Smooth muscle cell (in vitro differentiated cells): ENCODE results near the gene LITAF. TPM values are rescaled to one million over a fixed set of nuclear protein-coding genes. Genes with fewer than 3 reads are reported as not detected.
A peak's percentile ranks its signal among the peaks of the same experiment; 100 is the strongest.

Experiments
- DNase-seq: peaks from one replicate; lab custom pipeline; 2025; ENCODE audit not compliant: unreplicated experiment; lab: John Stamatoyannopoulos, UW
- H2AFZ ChIP-seq: fragments of 200-600 bp; sonication (generic); 2 replicates; pipeline ENCODE4 v1.6.0; 2016; ENCODE audit warnings: antibody characterized with exemption, low read depth, mild to moderate bottlenecking
- H3F3A ChIP-seq: fragments of 200-600 bp; sonication (generic); 2 replicates; pipeline ENCODE4 v1.6.0; 2017; ENCODE audit warnings: antibody characterized with exemption, low read depth
- H3K27ac ChIP-seq: fragments of 200-600 bp; sonication (generic); 2 replicates; pipeline ENCODE4 v1.5.1; 2016; ENCODE audit warnings: low read depth, mild to moderate bottlenecking
- H3K27me3 ChIP-seq: fragments of 200-600 bp; sonication (generic); 2 replicates; pipeline ENCODE4 v1.6.1; 2016; ENCODE audit warnings: low read depth, mild to moderate bottlenecking
- H3K36me3 ChIP-seq: fragments of 200-600 bp; sonication (generic); 2 replicates; pipeline ENCODE4 v1.5.1; 2016; ENCODE audit warnings: low read depth
- H3K4me1 ChIP-seq: fragments of 200-600 bp; sonication (generic); 2 replicates; pipeline ENCODE4 v1.5.1; 2016; ENCODE audit warnings: low read depth
- H3K4me2 ChIP-seq: fragments of 200-600 bp; sonication (generic); 2 replicates; pipeline ENCODE4 v1.6.0; 2016; ENCODE audit warnings: mild to moderate bottlenecking
- H3K4me3 ChIP-seq: fragments of 200-600 bp; sonication (generic); 2 replicates; pipeline ENCODE4 v1.5.1; 2016; ENCODE audit warnings: mild to moderate bottlenecking
- H3K79me2 ChIP-seq: fragments of 200-600 bp; sonication (generic); 2 replicates; pipeline ENCODE4 v1.6.0; 2016; ENCODE audit warnings: low read depth, mild to moderate bottlenecking
- H3K9ac ChIP-seq: fragments of 200-600 bp; sonication (generic); 2 replicates; pipeline ENCODE4 v1.6.0; 2016; ENCODE audit warnings: low read depth
- H3K9me3 ChIP-seq: fragments of 200-600 bp; sonication (generic); replicated peaks from 2 replicates; pipeline ENCODE4 v1.5.1; 2016; ENCODE audit warnings: low read depth
- H4K20me1 ChIP-seq: fragments of 200-600 bp; sonication (generic); 2 replicates; pipeline ENCODE4 v1.6.0; 2016; ENCODE audit warnings: low read depth
- WGBS: methylation state at CpG from one replicate; pipeline ENCODE4 v1.1.7; 2016; ENCODE audit warnings: low lambda C conversion rate; 5-methylcytosine and 5-hydroxymethylcytosine counted together
- polyA plus RNA-seq: library from polyadenylated mRNA; unstranded; fragments of >200 nt; fragmentation: Nextera tagmentation; extraction: Ambion mirVana; gene quantifications from 2 replicates; pipeline ENCODE4 v1.2.1, GENCODE V29; 2016
- total RNA-seq: library from RNA; depleted of rRNA; stranded (reverse); fragments of >200 nt; gene quantifications from 2 replicates; pipeline ENCODE4 v1.2.3, GENCODE V29; 2014
- TF ChIP-seq, protein P1 (sequence below): fragments of 200-600 bp; sonication (generic); IDR thresholded peaks from 2 replicates; pipeline ENCODE4 v1.5.1; 2017; ENCODE audit warnings: borderline replicate concordance, mild to moderate bottlenecking, antibody characterized with exemption; ENCODE audit not compliant: insufficient read depth, poor library complexity, severe bottlenecking

The LITAF gene
- total and polyA plus RNA-seq, 2 experiments from 2014 or later, result 40.4 to 72.6 TPM

DNA sequence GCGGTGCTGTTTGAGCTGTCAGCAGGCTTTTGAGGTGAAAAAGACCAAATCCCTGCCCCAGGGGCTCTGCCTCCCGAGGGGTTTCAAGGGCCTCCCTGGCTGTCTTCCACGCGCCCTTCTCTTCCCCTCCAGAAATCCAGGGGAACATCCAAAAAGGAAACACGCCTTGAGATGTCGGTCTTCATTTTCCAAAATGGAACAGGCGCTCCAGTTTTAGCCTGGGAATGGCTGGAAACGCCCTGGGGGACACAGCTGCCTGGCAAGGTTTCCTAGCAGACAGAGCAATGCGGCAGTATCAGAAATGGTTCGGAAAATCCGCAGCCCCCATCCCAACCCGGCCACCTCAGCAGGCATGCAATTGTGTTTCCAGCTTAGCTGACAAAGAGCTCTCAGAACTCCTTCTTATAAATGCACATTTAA is 16.6 kb upstream of the LITAF start:
- TF ChIP-seq, protein P1, sequence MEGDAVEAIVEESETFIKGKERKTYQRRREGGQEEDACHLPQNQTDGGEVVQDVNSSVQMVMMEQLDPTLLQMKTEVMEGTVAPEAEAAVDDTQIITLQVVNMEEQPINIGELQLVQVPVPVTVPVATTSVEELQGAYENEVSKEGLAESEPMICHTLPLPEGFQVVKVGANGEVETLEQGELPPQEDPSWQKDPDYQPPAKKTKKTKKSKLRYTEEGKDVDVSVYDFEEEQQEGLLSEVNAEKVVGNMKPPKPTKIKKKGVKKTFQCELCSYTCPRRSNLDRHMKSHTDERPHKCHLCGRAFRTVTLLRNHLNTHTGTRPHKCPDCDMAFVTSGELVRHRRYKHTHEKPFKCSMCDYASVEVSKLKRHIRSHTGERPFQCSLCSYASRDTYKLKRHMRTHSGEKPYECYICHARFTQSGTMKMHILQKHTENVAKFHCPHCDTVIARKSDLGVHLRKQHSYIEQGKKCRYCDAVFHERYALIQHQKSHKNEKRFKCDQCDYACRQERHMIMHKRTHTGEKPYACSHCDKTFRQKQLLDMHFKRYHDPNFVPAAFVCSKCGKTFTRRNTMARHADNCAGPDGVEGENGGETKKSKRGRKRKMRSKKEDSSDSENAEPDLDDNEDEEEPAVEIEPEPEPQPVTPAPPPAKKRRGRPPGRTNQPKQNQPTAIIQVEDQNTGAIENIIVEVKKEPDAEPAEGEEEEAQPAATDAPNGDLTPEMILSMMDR, result no peak
- peaks cover under 1% of the 10 kb centered on the region for H3K4me1 ChIP-seq
- DNase-seq, result no peak
- no peaks in the 10 kb centered on the region for H4K20me1 ChIP-seq
- WGBS, result 29% methylated on average over 12 of the region's 12 CpGs
- H3K27ac ChIP-seq, result no peak overlapping the region
- no peaks in the 10 kb centered on the region for H3K27me3 ChIP-seq
- H3K9me3 ChIP-seq, result no peaks in the 10 kb centered on the region
- no peak overlapping the region for H3K4me3 ChIP-seq
- H3K4me2 ChIP-seq, result no peak overlapping the region
- no peaks in the 10 kb centered on the region for H3F3A ChIP-seq
- H3K79me2 ChIP-seq, result no peaks in the 10 kb centered on the region
- peak overlapping the region; percentile 5 for H2AFZ ChIP-seq
- H3K36me3 ChIP-seq, result no peaks in the 10 kb centered on the region
- no peak overlapping the region for H3K9ac ChIP-seq

DNA sequence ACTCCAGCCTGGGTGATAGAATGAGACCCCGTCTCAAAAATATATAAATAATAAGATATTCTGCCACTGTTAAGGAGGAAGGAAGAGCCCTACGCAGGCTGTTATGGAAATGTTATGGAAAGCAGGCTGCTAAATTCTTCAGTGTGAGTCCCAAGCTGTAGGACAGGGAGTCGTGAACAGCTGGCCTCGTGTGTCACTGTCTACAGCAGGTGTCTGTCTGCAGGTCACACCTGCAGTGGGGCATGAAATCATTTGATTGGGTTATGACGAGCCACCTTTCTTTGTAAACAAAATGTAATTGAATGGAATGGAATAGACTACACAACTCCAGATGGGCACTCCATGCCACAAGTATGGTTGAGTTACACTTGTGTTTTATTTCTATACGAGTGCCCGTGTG is 15.6 kb upstream of the LITAF start:
- Histone ChIP-seq H3K27me3 (no peaks in the 10 kb centered on the region), H4K20me1 (no peaks in the 10 kb centered on the region), H3K9me3 (no peaks in the 10 kb centered on the region), H2AFZ (no peak overlapping the region), H3K4me2 (no peak overlapping the region), H3K36me3 (no peaks in the 10 kb centered on the region), H3K27ac (no peak overlapping the region), H3K4me1 (peaks cover 8% of the 10 kb centered on the region), H3K4me3 (no peak overlapping the region), H3K79me2 (no peaks in the 10 kb centered on the region), H3K9ac (no peak overlapping the region), H3F3A (no peaks in the 10 kb centered on the region)
- DNase-seq, result no peak
- WGBS, result 92% methylated on average over 7 of the region's 7 CpGs
- TF ChIP-seq, protein P1, result no peak

DNA sequence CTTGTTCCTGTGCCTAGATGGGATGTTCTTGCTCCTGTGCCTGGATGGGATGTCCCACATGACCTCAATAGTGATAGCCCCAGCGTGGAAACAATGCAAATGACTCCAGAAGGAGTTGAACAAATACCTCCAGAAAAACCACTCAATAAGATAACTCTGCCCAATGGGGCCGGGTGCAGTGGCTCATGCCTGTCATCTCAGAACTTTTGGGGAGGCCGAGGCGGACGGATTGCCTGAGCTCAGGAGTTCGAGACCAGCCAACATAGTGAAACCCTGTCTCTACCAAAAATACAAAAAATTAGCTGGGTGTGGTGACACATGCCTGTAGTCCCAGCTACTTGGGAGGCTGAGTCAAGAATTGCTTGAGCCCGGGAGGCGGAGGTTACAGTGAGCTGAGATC is 15.2 kb upstream of the LITAF start:
- Histone ChIP-seq H3F3A (no peaks in the 10 kb centered on the region), H3K4me3 (no peak overlapping the region), H2AFZ (no peak overlapping the region), H3K36me3 (no peaks in the 10 kb centered on the region), H3K9ac (no peak overlapping the region), H3K79me2 (no peaks in the 10 kb centered on the region), H3K27me3 (no peaks in the 10 kb centered on the region), H3K9me3 (no peaks in the 10 kb centered on the region), H3K4me1 (peaks cover 11% of the 10 kb centered on the region), H3K4me2 (no peak overlapping the region), H3K27ac (no peak overlapping the region), H4K20me1 (no peaks in the 10 kb centered on the region)
- WGBS, result 93% methylated on average over 8 of the region's 8 CpGs
- DNase-seq, result no peak
- TF ChIP-seq, protein P1, result no peak

GRCh38 chr16:11601425-11601824 is 14.7 kb upstream of the LITAF start:
- no peaks in the 10 kb centered on the region for H3K36me3 ChIP-seq
- no peak overlapping the region for H3K4me3 ChIP-seq
- H2AFZ ChIP-seq, result no peak overlapping the region
- no peak overlapping the region for H3K9ac ChIP-seq
- 69% methylated on average over 8 of the region's 8 CpGs for WGBS
- H3K79me2 ChIP-seq, result no peaks in the 10 kb centered on the region
- H3K9me3 ChIP-seq, result no peaks in the 10 kb centered on the region
- H3K27ac ChIP-seq, result no peak overlapping the region
- H3K4me2 ChIP-seq, result no peak overlapping the region
- TF ChIP-seq, protein P1, result no peak
- H4K20me1 ChIP-seq, result no peaks in the 10 kb centered on the region
- DNase-seq, result no peak
- no peaks in the 10 kb centered on the region for H3K27me3 ChIP-seq
- H3F3A ChIP-seq, result no peaks in the 10 kb centered on the region
- H3K4me1 ChIP-seq, result peaks cover 13% of the 10 kb centered on the region
